Measurements from ENCODE around the gene BCL2L13.

GRCh38 chr22:17707526-17707925, 69.0 kb downstream of the BCL2L13 start:
- TF ChIP-seq, protein P1, sequence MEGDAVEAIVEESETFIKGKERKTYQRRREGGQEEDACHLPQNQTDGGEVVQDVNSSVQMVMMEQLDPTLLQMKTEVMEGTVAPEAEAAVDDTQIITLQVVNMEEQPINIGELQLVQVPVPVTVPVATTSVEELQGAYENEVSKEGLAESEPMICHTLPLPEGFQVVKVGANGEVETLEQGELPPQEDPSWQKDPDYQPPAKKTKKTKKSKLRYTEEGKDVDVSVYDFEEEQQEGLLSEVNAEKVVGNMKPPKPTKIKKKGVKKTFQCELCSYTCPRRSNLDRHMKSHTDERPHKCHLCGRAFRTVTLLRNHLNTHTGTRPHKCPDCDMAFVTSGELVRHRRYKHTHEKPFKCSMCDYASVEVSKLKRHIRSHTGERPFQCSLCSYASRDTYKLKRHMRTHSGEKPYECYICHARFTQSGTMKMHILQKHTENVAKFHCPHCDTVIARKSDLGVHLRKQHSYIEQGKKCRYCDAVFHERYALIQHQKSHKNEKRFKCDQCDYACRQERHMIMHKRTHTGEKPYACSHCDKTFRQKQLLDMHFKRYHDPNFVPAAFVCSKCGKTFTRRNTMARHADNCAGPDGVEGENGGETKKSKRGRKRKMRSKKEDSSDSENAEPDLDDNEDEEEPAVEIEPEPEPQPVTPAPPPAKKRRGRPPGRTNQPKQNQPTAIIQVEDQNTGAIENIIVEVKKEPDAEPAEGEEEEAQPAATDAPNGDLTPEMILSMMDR (IDR thresholded peaks at IDR 0.05; ENCODE audit: poor library complexity): no peak
- no peak for TF ChIP-seq EZH2phosphoT487 (IDR thresholded peaks at IDR 0.05; ENCODE audit: low read depth, severe bottlenecking, unreplicated experiment)
- no peak for TF ChIP-seq EZH2 (IDR thresholded peaks at IDR 0.05; ENCODE audit: borderline replicate concordance)

All from hepatocyte (in vitro differentiated cells).